HG03064 (cell line): ENCODE results near the gene PRPF39.
"Not testable (repeated sequence)": the region's sequence is repeated elsewhere in the genome, so short reads cannot be mapped to it uniquely, and the experiment has no call there.

ENCODE experiments used
- ATAC-seq: cut with Tn5 transposase; IDR thresholded peaks from one replicate; pipeline ENCODE4 v1.9.1; 2021; ENCODE audit warnings: low read depth; ENCODE audit not compliant: unreplicated experiment

The PRPF39 gene

DNA sequence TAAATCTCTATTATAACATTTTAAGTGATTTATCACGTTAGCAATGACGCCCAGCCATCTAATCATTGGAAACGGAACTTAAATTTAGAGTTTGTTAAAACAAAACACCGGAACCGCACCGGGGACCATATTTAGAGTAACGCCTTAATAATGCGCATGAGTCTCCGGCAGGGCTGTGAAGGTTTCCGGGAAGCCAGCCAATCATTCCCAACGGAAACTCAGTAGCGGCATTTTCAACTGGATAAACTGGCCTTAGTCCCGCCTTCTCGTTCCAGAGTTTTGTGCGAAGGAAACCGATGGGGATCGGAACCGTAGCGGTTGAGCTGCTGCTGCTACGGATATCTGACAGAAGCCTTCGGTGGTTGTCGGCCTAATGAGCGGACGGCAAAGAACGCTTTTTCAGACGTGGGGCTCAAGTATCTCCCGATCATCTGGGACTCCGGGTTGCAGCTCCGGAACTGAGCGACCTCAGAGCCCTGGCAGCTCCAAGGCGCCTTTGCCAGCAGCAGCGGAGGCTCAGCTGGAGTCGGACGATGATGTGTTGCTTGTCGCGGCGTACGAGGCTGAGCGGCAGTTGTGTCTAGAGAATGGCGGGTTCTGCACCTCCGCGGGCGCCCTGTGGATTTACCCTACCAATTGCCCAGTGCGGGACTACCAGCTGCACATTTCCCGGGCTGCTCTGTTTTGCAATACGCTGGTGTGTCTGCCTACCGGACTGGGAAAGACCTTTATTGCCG lies 51.9 kb downstream of the PRPF39 start, which contains the start of gene FANCM:
Gene FANCM (plus strand): TSS at position 272 of the 737 bp plus-strand sequence. CDS start 102 bp downstream, at position 374.
- peak; percentile 36 for ATAC-seq

DNA sequence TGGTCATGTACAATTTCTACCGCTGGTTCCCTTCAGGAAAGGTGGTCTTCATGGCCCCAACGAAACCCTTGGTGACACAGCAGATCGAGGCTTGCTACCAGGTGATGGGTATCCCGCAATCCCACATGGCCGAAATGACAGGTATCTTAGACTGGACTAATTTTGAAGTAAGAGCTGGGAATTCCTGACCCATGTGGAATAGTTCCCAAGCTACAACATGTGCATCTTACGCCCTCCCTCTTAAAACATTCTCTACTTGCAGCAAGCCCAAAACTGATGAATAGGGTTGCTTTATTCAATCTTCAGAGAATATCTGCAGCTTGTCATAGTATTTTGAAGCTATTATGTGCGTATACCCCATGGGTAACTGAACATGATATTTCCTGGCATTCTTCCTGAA lies 52.5 kb downstream of the PRPF39 start:
- no peak for ATAC-seq

DNA sequence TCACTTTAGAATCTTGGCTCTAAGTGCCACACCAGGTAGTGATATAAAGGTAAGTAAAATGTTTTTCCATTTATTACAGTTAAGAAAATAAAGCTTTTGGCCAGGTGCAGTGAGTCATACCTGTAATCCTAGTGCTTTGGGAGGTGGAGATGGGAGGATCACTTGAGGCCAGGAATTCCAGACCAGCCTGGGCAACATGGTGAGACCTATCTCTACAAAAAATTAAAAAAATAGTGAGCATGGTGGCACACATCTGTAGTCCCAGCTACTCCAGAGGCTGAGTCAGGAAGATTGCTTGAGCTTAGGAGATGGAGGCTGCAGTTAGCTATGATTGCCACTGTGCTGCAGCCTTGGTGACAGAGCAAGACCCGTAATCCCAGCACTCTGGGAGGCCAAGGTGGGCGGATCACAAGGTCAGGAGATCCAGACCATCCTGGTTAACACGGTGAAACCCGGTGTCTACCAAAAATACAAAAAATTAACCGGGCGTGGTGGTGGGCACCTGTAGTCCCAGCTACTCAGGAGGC lies 56.8 kb downstream of the PRPF39 start:
- no peak for ATAC-seq

DNA sequence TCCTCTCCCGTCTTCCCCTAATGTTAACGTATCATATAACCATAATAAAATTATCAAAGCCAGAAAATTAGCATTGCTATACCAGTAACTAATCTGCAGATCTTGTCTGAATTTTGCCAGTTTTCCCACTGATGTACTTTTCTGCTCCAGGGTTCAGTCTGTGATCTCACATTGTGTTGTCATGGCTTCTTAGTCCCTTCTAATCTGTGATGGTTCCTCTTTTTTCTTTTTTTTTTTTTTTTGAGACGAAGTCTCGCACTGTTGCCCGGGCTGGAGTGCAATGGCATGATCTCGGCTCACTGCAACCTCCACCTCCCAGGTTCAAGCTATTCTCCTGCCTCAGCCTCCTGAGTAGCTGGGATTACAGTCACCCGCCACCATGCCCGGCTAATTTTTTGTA lies 58.2 kb downstream of the PRPF39 start:
- not testable (repeated sequence) for ATAC-seq

DNA sequence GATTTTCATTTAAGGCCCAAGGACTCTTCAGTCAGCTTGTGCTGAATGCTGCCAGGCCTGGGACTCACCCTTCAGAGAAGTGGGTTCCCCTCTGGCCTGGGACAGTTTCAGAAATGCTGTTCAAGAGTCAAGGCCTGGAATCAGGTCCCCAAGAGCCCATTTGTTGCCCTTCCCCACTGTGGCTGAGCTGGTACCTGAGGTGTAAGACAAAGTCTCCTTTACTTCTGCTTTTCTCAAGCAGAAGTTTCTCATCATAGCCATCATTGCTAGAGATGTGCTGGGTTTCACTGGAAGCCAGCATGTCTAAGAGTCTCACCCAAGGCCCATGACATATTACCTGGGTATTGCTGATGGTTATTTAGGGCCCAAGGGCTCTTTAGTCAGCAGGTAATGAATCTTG lies 60.7 kb downstream of the PRPF39 start:
- peak; percentile 51 for ATAC-seq

DNA sequence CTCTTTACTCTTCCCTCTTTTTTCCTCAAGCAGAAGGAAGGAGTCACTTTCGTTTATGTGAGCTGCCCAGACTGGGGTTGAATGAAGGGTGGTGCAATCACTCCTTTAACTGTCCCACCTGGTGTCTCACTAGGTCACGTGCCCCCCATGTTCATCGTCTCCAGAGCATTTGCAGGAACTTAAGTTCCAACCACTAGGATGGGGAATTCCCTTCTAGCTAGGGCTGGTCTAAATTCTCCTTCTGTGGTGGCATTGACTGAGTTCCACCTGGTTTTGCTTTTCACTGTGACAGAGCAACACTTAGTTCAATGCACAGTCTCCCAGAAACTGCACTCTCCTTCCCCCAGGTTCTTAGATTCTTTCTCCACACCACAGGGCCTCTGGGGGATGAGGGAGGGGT lies 61.3 kb downstream of the PRPF39 start:
- no peak for ATAC-seq

DNA sequence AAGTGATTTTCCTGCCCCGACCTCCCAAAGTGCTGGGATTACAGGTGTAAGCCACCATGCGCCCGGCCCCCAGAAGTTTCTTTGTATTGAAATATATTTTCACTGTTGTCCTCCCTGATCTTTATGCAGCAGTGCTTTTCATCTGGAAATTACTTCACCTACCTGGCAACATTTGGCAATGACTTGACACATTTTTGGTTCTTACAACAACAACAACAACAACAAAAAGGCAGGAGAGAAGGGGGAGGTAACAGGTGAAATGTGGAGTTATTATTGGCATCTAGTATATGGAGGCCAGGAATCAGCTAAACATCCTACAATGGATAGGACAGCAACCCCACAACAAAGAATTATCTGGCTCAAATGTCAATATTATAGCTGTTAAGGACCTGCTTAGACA lies 65.7 kb downstream of the PRPF39 start:
- ATAC-seq: no peak

DNA sequence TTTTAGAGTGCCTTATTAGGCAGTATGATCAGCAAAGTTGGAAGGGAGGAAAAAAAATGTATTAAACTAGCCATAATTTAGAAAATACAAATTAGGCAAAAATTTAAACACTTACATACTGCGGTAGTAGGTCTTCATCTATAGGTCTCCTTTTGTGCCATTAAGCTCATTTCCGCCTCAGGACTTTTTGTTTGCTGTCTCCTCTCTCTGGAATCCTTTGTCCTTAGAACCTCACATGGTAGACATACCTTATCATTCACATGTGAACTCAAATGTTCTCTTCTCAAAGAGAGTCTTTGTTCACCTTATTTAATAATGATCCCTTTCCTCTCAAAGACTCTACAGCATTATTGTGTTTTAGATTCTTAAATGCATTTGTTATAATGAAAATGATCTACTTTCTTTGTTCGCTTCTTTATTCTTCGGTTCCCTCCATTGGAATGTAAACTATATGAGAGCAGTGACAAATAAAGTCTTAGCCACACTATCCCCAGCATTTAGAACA lies 66.5 kb downstream of the PRPF39 start:
- ATAC-seq: no peak

DNA sequence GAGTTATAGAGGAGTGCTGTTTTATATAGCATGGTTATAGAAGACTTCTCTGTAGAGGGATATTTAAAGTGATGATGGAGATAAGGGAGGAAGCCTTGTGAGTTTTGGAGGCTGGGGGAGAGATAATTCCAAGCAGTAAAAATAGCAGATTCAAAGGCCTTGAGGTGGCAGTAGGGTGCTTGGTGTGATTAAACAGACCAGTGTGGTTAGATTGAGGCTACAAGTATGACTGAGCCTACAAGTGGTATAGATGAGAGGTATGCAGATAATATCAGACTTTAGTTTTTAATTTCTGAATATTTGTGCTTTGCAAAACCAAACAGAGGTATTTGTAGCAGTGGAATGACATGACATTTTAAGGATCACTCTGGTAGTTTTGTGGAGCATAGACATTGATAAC lies 72.2 kb downstream of the PRPF39 start:
- ATAC-seq: no peak
